ENCODE measurements around the gene RMRP.

GRCh38 chr9:35695943-35696401 is 38.2 kb upstream of the RMRP start:
- TF ChIP-seq POLR2AphosphoS5 (IDR thresholded peaks at IDR 0.05): no peak
- TF ChIP-seq POLR2A (IDR thresholded peaks at IDR 0.05): no peak

Measured in prostate gland (tissue), 1 donor.